Pancreas (tissue), 10 donors: Measurements from ENCODE around the gene WWOX. TPM values are rescaled to one million over a fixed set of nuclear protein-coding genes. Genes with fewer than 3 reads are reported as not detected.
A peak's percentile ranks its signal among the peaks of the same experiment; 100 is the strongest.

ENCODE experiments used
- ATAC-seq, 4 donors: fragments of 200-7000 bp; cut with Tn5 transposase; one replicate each; pipeline versions ENCODE4 v1.8.0 to v1.9.1; 2020; ENCODE audit warnings: mild to moderate bottlenecking in 4 of 4, moderate library complexity in 4 of 4
- DNase-seq, 6 donors: peaks; one replicate each; pipeline ENCODE4 v3.0.0-alpha.2; 2020
- FAIRE-seq: peaks from 2 replicates; lab custom pipeline; 2012; peaks lifted over from hg19 to GRCh38; lab: Jason Lieb, UNC
- H3K27ac ChIP-seq, 4 donors: fragments of 200-600 bp; sonication (generic); 1 replicate in 3 of 4; 2 replicates in 1 of 4; pipeline versions ENCODE4 v1.5.0 to v1.8.0; 2020
- H3K27me3 ChIP-seq, 4 donors: fragments of 200-600 bp; one replicate each; pipeline ENCODE4 v1.8.0; 2021
- H3K36me3 ChIP-seq, 3 donors: fragments of 200-600 bp; sonication (generic) in 1 of 3; one replicate each; pipeline versions ENCODE4 v1.5.0 to v1.8.0; 2020 to 2021
- H3K4me1 ChIP-seq, 3 donors: fragments of 200-600 bp; one replicate each; pipeline ENCODE4 v1.8.0; 2021
- H3K4me3 ChIP-seq, 4 donors: fragments of 200-600 bp; sonication (generic) in 2 of 4; one replicate each; pipeline versions ENCODE4 v1.5.0 to v1.8.0; 2020 to 2021
- H3K9me3 ChIP-seq, 4 donors: fragments of 200-600 bp; one replicate each; pipeline ENCODE4 v1.8.0; 2021
- WGBS, 2 donors: extraction: QIAGEN DNeasy Blood & Tissue Kit; methylation state at CpG; one replicate each; pipeline ENCODE4 v1.1.7; 2013; 5-methylcytosine and 5-hydroxymethylcytosine counted together
- intact Hi-C, 3 donors: fragments of 100-400 bp; cut with DNase I; formaldehyde crosslinking; loops; one replicate each; pipeline versions ENCODE4 v1.11.1 to v1.14.2; 2022
- polyA plus RNA-seq, 2 donors: library from polyadenylated mRNA; stranded (reverse); fragments of 200-250 nt; gene quantifications; one replicate each; pipeline ENCODE4 v1.2.3, GENCODE V29; 2013
- total RNA-seq, 6 donors: library from RNA; stranded (reverse); fragmentation: NEBNext Ultra II Directional in 4 of 6; extraction: Animal tissue kit (Norgen Biotek cat#: 25700) in 4 of 6; gene quantifications; one replicate each; pipeline versions ENCODE4 v1.2.1 to v1.2.4, GENCODE V29; 2021 to 2023
- TF ChIP-seq, protein P1 (sequence below), 4 donors: fragments of 200-600 bp; sonication (generic) in 3 of 4; IDR thresholded peaks; one replicate each; pipeline versions ENCODE4 v1.5.0 to v1.8.0; 2021; ENCODE audit warnings: antibody characterized with exemption in 4 of 4
- donor health status: healthy with polysubstance abuse.
- donor health status: DM: no; HTN: no; CAD: no; lungs with moderate emphysema.
- donor health status: DM: no; HTN: no; CAD: no.
- donor health status: control.
- donor health status: control.
- donor health status: Bipolar disorder and iron deficiency.
- donor health status: DM: yes; HTN: yes; CAD: no.
- donor health status: DM: no; HTN: no; CAD: no.
- donor health status: DM: no; HTN: no; CAD: no.
- donor health status: DM: yes; HTN: yes; CAD: no.

Gene WWOX
- total and polyA plus RNA-seq, 8 donors, result 6.8 to 14.4 (median 10.8) TPM

DNA sequence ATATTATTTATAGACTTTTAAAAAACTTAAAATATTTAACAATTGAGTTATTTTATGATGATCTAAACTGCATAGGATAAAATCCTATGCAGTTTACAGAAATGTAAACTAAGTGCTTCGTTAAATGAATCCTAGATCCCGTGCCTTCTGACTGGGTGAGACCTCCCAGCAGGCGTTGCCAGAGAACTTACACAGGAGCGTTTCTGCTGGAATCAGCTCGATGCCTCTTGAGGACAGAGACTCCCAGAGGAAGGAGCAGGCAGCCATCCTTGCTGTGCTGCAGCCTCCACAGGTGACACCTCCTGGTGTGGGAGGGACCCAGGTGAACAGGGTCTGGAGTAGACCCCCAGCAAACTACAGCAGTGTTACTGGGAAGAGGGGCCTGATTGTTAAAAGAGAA, 160.4 kb downstream of the WWOX start:
- Histone ChIP-seq H3K36me3 (no peaks in the 10 kb centered on the region), H3K4me1 (no peaks in the 10 kb centered on the region), H3K9me3 (no peaks in the 10 kb centered on the region), H3K4me3 (no peak overlapping the region), H3K27ac (no peak overlapping the region), H3K27me3 (no peaks in the 10 kb centered on the region)
- intact Hi-C loops, result no loop called here
- WGBS, 2 donors, result 87 to 92% methylated on average over 5 of the region's 5 CpGs
- TF ChIP-seq, protein P1, sequence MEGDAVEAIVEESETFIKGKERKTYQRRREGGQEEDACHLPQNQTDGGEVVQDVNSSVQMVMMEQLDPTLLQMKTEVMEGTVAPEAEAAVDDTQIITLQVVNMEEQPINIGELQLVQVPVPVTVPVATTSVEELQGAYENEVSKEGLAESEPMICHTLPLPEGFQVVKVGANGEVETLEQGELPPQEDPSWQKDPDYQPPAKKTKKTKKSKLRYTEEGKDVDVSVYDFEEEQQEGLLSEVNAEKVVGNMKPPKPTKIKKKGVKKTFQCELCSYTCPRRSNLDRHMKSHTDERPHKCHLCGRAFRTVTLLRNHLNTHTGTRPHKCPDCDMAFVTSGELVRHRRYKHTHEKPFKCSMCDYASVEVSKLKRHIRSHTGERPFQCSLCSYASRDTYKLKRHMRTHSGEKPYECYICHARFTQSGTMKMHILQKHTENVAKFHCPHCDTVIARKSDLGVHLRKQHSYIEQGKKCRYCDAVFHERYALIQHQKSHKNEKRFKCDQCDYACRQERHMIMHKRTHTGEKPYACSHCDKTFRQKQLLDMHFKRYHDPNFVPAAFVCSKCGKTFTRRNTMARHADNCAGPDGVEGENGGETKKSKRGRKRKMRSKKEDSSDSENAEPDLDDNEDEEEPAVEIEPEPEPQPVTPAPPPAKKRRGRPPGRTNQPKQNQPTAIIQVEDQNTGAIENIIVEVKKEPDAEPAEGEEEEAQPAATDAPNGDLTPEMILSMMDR (IDR thresholded peaks at IDR 0.05), result no peak
- DNase-seq, result no peak
- no peak for FAIRE-seq
- no peak for ATAC-seq

DNA sequence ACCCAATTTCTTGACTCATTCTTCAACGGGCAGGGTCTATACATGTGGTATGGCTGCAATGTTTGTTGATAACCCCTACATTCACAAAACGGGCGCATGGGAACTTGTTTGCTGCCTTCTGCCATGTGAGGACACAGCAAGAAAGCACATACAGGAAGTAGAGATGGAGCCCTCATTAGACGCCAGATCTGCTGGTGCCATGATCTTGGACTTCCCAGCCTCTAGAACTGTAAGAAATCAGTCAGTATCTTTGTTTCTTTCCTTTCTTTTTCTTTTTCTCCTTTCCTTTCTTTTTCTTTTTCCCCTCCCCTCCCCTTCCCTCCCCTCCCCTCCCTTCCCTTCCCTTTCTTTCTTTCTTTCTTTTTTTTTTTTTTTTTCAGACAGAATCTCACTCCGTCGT, 165.2 kb downstream of the WWOX start:
- H3K4me1 ChIP-seq, result no peaks in the 10 kb centered on the region
- no peak for DNase-seq
- TF ChIP-seq, protein P1 (IDR thresholded peaks at IDR 0.05), result no peak
- ATAC-seq, result no peak
- 98 to 100% methylated on average over 6 of the region's 6 CpGs for WGBS, 2 donors
- intact Hi-C loops, result no loop called here
- no peak for FAIRE-seq
- H3K4me3 ChIP-seq, result no peak overlapping the region
- H3K27me3 ChIP-seq, result no peaks in the 10 kb centered on the region
- no peaks in the 10 kb centered on the region for H3K36me3 ChIP-seq
- no peak overlapping the region for H3K27ac ChIP-seq
- no peaks in the 10 kb centered on the region for H3K9me3 ChIP-seq

DNA sequence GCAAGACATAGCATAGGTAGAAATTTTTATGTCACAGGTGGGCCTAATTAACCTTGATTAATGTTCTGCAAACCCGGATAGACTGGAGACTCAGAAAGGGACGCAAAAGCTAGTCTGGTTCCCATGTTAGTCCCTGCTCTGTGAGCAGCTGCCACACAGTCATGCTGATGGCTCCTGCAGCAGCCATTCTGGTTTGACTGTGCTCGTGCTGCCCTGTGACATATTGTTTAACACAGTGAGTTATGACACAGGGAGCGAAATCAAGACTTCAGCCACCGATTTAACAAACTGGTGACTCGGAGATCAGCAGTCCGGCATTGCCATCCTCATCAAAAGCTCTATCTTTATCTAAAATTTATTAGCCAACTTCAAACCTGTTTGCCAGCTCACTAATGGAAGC, 169.8 kb downstream of the WWOX start:
- no peaks in the 10 kb centered on the region for H3K27me3 ChIP-seq
- FAIRE-seq (no peak), DNase-seq (no peak), ATAC-seq (peak in 2 of 4 donors; percentile 40 to 44)
- H3K9me3 ChIP-seq, result no peaks in the 10 kb centered on the region
- no peaks in the 10 kb centered on the region for H3K36me3 ChIP-seq
- H3K4me3 ChIP-seq, result no peak overlapping the region
- intact Hi-C loops, result no loop called here
- no peaks in the 10 kb centered on the region for H3K4me1 ChIP-seq
- H3K27ac ChIP-seq, result no peak overlapping the region
- TF ChIP-seq, protein P1 (IDR thresholded peaks at IDR 0.05), result no peak
- 74 to 75% methylated on average over 7 of the region's 7 CpGs for WGBS, 2 donors

DNA sequence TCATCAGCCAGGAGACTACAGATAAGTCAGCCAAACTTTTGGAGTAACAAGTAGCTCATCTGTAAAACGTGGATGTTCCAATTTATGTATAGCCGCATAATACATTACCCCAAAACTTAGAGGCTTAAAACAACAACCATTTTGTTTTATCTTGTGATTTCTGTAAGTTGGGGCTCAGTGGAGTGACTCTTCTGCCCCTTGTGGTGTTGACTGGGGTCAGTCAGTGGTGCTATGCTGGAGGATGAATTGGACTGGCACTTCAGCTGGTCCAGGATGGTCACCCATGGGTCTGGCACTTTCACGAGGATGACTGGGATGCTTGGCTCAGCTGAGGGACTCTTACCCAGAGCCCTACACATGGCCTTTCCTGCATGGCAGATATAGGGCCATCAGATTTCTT, 172.5 kb downstream of the WWOX start:
- H3K4me3 ChIP-seq, result no peak overlapping the region
- FAIRE-seq, result no peak
- 94 to 97% methylated on average over 3 of the region's 3 CpGs for WGBS, 2 donors

DNA sequence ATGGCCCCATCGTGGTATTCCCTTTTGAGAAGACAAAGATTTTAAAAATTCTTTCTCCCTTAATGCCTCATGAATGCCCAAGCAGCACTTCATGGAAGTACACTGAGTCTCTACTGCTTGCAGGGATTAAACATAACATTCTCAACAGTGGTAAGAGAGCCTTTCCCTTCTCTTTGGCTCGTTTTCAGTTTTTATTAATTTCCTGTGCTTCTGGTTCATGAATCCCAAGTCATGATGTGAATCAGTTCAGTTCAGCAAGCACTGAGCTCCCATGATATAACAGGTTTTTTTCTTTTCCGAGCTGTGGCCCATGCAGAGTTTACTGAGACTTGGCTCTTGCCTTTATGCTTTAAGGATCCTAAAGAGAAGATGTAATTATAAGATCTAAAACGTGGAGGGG, 175.3 kb downstream of the WWOX start:
- no peaks in the 10 kb centered on the region for H3K27me3 ChIP-seq
- H3K9me3 ChIP-seq, result no peaks in the 10 kb centered on the region
- FAIRE-seq (no peak), DNase-seq (no peak), ATAC-seq (no peak)
- H3K4me3 ChIP-seq, result no peak overlapping the region
- TF ChIP-seq, protein P1 (IDR thresholded peaks at IDR 0.05), result no peak
- WGBS, 2 donors, result 78 to 82% methylated on average over 4 of the region's 4 CpGs
- no peaks in the 10 kb centered on the region for H3K36me3 ChIP-seq
- intact Hi-C loops, result no loop called here
- no peaks in the 10 kb centered on the region for H3K4me1 ChIP-seq
- no peak overlapping the region for H3K27ac ChIP-seq

More for the DNA sequence above, 172.5 kb downstream of the WWOX start:
- no peaks in the 10 kb centered on the region for H3K9me3 ChIP-seq
- no peaks in the 10 kb centered on the region for H3K27me3 ChIP-seq
- DNase-seq (no peak), ATAC-seq (no peak)
- intact Hi-C loops, result no loop called here
- TF ChIP-seq, protein P1 (IDR thresholded peaks at IDR 0.05), result no peak
- H3K4me1 ChIP-seq, result no peaks in the 10 kb centered on the region
- H3K36me3 ChIP-seq, result no peaks in the 10 kb centered on the region
- no peak overlapping the region for H3K27ac ChIP-seq
